PC-9 (cell line): ENCODE results near the gene NPTX1.

ENCODE experiments used
- CTCF ChIP-seq: fragments of 200-600 bp; sonication (generic); conservative IDR thresholded peaks from 2 replicates; pipeline ENCODE4 v1.6.1; 2017; ENCODE audit warnings: mixed run types, antibody characterized with exemption, mild to moderate bottlenecking, moderate library complexity
- EZH2 ChIP-seq: fragments of 200-600 bp; sonication (generic); IDR thresholded peaks from 2 replicates; pipeline ENCODE4 v1.8.0; 2017; ENCODE audit warnings: antibody characterized with exemption, low read depth

- TF ChIP-seq CTCF, result no peak
- TF ChIP-seq EZH2, result no peak
Observed at GRCh38 chr17:80485846-80486245, 9.4 kb upstream of the NPTX1 start.
